HS-27A (cell line): Measurements from ENCODE around the gene KCNB1.

Experiments
- DNase-seq: peaks from one replicate; pipeline ENCODE4 v3.0.0-alpha.2; 2012; ENCODE audit warnings: low read depth, missing footprints

The KCNB1 gene

DNA sequence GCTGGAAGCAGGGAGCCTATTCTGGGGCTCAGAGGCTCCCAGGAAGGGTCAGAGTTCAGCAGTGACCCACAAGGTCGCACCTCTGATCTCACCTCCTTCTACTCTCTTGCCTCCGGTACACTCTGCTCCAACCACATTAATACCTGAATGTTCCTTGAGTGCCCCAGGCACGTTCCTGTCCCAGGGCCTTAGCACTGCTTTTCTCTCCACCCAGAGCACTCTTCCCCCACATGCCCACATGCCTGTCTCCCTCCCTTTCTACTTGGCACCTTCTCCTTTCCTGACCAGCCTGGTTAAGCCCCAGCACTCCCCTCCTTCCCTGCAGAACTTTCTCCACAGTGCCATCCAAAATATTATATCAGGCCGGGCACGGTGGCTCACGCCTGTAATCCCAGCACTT, 13.4 kb downstream of the KCNB1 start:
- no peak for DNase-seq

DNA sequence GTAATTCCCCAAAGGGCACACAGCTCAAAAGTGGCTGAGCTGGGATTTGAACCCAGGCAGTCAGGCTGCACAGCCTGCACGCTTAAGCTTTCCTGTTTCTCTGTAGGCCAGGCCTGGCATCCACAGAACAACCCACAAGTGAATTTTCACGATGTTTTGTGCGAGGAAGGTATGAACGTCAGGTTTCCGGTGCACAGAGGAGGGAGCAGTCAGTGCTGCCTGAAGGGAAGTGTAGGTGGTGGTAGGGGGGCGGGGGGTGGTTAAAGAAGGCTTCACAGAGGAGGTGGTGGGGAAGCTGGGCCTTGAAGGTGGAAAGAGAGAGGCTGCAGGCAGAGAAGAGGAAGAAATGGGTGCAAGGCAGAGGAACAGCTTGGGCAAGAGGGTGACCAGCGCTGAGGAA, 14.1 kb downstream of the KCNB1 start:
- DNase-seq: no peak

DNA sequence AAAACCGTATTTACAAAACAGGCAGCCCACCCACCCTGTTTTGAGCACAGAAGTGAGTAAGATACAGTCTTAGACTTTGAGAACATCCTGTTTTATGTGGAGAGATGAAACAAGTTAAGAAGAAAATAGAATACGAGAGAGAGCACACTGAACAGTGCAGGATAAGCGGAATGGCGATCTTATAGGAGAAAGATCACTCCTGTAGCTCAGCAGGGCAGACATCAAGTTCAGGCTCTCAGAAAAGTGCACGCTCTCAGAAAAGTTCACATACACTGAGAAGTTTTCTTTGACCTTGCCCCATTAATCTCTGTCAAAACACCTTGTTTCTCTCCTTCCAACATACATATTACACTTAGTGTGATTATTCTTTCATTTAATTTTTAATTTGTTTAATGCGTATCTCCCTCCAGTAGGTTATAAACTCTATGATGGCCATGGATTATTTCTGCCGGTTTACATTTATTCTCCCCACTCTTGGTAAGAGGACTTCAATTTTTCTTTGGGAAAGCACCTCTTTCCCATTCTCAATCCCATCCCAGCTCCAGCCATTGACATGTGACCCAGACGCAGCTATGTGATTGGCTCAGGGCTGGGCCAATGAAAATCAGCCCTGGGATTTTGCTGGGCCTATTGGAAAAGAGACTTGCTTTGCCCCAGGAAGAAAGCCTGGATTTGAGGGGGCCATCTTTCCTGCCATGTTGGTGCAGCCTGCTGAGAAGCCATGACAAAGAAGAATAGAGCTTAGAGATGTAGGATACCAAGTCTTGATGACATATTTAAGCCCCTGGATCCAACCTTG, 16.2 kb downstream of the KCNB1 start:
- DNase-seq: no peak

DNA sequence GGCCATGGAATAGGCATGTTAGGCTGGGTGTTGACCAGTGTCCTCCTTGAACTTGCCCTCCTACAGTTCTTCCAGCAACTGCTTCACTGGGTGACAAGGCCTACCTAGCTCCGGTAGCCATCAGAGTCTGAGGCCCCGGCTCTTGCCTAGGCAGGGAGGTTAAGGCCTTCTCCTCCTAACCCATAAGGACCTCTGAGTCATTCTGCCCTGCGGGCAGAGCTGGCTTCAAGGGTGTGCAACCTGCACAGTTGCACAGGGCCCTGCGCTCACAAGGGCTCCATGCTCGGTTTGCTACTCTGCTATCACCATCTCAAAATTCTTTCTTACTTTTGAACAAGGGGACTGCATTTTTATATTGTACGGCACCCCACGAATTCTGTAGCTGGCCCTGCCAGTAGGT, 17.9 kb downstream of the KCNB1 start:
- no peak for DNase-seq

DNA sequence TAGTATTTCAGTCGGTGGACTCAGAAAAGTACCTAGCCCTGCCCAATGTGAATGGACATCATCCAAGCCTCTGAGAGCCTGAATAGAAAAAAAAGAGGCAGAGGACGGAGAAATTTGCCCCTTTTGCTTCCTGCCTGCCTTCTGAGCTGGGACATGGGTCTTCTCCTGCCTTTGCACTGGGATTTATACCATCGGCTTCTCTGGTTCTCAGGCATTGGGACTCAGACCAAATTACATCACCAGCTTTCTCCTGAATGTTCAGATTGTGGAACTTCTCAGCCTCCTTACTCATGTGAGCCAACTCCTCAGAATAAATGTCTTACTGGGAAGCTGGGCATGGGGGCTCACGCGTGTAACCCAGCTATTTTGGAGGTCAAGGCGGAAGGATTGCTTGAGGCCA, 19.8 kb downstream of the KCNB1 start:
- DNase-seq: no peak

DNA sequence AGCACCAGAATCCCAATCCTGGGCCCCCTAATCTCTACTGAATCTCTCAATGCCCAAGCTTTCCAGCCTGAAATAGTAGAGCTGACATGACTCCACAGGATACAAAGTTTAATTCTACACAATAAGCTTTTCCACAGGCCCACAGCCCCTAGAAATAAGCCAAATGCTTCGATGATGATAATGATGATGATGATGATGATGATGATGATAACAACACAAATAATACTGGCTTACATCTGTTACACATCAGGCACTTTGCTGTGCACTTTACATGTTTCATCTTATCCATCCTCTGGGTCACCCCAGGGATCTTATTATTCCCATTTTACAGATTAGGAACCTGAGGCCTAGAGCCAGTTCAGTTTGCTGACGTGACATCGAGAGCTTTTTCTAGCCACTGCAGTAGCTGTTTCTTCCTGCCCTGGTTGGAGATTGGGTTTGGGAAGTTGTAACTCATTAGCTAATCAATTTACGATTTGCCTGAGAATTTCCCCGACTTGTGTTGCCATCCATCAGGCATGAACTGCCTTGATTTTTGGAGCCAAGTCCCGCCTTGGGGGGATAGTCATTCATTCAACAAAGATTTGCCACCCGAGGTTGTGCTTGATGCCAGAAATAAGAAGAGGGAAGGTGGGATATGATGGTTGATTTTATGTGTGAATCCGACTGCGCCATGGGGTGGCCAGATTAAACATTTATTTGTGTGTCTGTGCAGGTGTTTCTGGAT, 20.4 kb downstream of the KCNB1 start:
- no peak for DNase-seq

DNA sequence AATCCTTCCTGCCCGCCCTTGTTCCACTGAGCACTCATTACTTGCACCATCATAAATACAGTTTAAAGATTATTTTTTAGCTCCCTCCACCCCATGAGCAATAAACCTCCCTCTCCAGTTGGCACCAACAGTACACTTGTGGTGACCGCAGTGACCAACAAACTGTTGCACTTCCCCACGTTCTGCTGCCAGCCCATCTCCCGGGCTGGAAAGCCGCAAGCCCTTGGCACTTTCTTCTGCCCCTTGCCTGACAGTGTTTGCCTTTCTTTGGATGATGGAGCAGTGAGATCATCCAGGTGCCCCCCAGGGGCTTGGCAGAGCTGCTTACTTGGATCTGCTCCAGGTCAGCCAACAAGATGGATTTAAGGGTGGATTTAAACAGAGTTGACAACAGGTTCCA, 21.6 kb downstream of the KCNB1 start:
- DNase-seq: no peak

DNA sequence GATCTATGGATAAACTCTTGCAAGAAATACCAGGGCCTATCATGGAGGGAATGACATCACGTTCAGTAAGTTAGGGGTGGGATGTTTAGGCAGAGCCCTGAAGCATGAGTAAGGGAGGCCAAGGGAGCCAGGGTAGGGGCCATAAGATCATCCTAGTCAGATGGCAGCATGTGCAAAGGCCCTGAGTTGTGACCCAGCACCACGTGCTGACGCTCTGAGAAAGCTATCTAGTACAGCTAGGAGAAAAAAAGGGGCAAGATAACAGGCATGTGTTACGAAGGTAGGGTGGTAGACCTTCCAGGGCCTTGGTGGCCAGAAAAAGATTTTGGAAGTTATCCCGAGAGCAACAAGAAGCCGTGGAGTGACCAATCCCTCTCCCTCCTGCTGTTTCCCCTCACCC, 22.3 kb downstream of the KCNB1 start:
- DNase-seq: no peak

DNA sequence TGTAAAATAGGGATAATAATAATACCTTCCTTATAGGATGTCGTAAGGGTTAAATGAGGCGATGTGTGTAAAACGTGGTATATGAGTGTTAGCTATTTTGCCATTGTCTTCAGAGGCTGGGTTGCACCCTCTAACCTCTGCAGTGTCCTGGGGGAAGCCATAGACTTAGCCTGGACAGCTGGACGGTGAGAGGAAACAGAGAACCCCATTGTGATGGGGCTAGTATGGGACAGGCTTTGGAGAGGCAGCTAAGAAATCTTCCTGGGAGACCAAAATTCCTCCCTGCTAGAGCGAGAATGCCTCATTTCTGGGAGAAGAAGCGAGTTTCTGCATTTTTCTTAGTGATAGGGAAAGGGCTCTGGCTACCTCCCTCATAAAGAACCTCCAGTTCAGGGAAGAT, 22.8 kb downstream of the KCNB1 start:
- no peak for DNase-seq

DNA sequence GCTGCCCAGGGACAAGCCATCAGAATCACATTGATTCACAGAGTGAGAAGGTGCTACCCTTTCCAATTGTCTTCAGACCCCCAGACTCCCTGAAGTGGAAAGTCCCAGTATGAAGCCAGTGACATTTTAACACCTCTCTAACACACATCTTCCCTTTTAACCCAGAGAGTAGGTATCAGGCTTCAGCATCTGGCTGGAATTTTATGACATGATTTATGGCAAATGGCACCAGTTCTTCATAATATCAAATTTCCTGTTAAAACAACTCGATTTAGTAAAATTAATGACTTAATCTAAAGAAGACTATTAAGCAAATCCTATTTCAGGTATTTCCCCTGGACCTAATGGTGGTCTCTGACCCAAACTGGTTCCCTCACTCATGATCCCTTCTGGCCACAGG, 25.0 kb downstream of the KCNB1 start:
- no peak for DNase-seq

DNA sequence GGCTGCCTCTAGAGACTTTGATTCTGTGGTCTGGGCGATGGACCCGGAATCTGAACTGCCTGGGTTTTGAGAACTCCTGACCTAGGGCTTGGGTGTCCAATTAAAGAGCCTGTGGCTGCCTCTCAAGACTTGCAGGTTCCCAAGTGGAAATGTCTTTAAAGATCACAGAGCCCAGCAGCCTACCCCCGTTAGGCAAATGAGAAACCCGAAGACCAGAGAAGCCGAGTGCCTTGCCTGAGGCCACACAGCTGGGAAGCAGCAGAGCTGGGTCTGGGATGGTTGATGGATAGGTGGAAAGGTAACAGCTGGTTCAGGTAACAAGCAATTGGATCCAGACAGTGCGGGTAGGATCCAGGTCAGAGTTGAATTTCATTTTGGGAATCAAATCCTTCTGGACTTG, 25.8 kb downstream of the KCNB1 start:
- DNase-seq: no peak

DNA sequence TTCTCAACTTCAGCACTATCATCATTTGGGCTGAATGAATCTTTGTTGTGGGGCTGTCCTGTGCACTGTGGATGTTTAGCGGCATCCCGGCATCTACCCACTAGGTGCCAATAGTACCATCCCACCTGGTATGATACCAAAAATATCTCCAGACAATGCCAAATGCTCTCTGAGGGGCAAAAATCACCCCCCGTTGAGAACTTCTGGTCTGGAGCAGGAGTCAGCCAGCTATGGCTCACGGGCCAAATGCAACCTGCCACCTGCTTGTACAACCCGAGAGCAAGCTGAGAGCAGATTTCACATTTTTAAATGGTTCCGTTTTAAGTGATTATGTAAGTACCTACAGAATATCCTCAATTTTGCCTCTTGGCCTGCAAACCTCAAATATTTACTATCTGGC, 26.8 kb downstream of the KCNB1 start:
- DNase-seq: no peak

DNA sequence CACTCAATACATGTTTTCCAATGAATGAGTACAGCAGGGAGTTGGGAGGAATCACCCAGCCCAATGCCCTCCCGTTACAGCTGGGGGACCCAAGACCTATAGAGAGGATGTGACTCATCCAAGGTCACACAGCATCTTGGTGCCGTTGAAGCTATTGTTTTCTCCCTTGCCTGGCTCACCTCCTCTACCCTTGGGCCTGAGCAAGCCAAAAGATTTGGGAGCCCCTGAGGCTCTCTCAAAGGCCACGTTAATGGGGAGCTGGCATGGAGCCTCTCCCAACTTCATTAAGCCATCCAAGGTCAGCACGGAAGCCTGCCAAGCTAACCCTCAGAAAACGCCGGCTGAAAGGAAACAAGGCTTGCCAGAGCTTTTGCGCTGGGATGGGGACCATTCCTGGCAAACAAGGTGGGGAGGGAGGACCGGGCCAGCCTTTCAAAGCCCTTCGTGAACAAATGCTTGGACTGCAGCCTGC, 30.4 kb downstream of the KCNB1 start:
- DNase-seq: no peak

DNA sequence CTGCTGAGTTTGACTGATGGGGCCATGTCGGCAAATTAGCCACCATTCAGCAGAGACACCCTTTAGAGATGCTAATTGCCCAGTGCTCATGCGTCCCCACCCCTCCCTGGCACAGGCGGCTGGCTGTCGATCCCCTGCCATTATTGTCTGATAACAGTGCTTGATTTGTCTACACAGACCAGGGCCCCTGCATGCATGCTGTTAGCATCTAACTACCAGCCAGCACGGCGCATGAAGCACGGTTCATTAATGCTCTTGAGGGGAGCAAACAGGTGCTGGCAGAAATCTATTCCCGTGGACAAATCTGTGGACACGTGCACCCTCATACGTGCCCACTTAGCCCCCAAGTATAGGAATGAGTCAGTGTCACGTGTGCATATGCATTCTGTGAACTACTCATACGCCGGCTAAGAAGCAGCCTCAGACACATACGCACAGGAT, 32.2 kb downstream of the KCNB1 start:
- DNase-seq: no peak

DNA sequence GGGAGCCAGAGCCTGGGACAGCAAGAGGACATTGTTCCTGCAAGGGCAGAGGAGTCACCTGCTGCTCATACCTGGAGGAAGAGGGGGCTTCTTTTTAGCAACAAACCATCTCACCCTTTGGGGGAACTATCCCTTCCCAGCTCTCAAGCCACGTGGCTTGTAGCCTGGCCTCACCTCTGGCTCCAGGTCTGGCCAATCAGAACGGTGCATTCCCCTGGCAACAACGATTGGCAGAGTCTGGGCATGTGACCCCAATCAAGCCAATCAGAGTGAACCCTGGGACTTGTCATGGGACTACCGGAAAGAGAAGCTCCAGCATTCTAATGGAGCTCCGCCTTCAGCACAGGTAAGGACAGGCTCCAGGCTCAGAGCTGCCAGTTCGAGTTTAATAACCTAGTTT, 33.6 kb downstream of the KCNB1 start:
- no peak for DNase-seq

DNA sequence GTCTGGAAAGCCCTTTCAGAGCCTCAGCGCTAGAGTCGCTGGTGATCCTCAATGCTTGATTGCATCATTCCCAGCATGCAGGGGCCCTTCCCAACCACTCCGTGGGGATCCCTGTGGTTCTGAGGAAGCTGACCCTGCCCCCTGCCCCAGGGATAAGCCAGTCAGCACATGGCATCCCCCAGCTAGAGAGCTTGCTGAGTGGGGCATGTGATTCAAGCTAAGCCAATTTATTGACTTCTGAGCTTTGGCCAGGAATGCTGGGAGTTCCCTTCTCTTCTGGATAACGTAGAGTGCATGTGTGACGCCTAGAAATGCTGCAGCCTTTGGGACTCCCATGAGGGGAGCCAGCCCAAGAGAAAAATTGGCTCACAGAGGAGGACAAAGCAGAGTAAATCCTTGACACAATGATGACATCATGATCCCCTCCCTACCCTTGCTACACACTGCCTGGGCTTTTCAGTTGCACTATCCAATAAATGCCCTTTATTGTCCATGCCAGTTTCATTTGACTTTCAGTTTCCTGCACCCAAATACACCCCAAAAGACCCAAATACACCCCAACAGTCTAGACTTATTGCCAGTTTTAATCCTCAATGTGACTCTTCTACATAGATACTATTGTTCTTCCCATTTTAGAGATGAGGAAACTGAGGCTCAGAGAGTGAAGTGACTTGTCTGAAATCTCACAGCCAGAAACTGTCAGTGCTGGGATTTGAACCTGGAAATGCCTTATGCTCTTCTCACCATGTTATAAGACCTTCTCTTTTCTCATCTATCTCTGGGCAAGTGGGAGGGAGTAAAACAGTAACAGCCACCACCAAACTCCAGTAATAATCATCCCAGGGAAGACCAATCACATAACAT, 34.3 kb downstream of the KCNB1 start:
- no peak for DNase-seq

DNA sequence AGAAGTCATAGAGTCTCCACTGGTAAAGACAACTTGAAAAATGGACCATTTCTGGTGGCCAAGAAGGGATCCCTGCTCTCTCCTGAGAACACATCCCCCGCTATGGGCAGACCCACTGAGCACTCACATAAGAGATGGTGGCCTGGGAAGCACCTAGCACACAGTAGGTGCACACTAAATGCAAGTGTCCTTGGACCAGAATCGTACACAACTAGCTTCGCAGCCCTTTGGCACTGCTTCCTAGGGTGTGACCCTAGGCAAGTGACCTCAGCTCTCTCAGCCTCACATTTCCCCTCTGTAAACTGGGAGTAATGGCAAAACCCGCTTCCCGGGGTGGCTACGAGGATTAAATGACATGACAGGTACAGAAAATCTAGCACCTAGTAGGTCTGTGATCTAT, 35.1 kb downstream of the KCNB1 start:
- no peak for DNase-seq

DNA sequence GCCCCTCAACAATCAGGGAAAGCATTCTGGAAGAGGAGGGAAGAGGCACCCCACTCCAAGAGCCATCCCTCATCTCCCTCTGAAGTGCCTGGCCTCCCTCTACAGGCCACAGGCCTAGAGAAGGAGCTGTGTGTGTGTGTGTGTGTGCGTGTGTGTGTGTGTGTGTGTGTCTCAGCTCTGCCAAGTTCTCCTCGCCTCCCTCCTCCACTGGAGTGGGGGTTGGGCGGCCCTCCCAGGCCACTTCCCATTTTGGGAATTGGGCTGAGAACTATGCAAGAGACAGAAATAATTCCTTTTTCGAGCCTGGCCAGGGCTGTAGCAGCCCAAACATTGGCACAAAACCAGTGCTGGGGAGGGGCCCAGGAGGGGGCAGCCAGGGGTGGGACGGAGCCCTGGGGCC, 35.7 kb downstream of the KCNB1 start:
- no peak for DNase-seq

DNA sequence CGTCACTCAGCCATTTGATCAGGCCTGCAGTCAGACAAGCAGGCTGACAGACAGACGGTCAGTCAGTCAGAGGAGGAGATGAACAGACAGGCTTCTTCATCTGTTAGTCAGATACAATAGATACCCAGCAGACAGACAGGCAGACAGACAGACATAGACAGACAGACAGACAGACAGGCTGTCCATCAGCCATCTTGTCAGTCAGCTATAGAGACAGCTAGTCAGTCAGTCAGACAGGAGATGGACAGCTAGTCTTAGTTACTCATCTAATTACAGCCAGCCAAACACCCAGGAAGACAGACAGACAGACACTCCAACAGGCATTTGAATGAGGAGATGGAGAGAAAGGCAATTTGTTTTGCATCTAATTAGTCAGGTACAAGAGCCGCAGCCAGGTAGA, 36.4 kb downstream of the KCNB1 start:
- no peak for DNase-seq

DNA sequence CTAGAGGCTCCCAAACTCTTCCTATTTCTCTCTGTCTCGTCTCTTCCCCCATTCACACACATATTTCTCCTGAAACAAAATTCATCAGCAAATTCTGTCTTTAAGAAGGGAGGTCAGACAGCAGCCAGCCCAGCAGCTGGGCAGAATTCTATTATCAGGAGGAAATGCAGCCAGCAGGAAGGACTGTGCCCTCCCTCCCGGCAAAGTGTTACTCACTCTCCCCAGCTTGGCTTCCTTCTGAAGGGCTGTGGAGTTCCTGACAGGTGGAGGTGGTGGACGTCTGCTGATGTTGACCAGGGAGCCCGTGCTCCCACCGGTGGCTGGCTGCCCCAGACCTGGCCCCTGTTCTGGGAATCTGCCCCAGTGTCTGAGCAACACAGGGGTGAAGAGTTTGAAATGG, 37.3 kb downstream of the KCNB1 start:
- no peak for DNase-seq

DNA sequence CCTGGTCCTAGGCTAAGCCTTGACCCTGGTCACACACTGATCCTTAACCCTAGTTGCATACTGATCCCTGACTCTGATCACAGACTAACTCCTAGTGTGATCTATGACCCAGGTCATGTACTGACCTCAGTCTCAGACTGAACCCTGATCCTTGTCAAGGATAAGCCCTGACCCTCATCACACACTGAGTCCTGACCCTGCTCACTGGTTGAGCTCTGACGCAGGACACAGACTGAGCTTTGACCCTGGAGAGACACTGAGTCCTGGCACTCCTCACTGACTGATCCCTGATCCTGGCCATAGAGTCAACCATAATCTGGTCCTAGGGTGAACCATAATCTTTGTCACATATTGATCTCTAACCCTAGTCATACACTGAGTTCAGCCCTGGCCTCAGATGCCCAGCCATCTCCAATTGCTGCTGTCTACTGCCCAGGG, 37.9 kb downstream of the KCNB1 start:
- DNase-seq: no peak

DNA sequence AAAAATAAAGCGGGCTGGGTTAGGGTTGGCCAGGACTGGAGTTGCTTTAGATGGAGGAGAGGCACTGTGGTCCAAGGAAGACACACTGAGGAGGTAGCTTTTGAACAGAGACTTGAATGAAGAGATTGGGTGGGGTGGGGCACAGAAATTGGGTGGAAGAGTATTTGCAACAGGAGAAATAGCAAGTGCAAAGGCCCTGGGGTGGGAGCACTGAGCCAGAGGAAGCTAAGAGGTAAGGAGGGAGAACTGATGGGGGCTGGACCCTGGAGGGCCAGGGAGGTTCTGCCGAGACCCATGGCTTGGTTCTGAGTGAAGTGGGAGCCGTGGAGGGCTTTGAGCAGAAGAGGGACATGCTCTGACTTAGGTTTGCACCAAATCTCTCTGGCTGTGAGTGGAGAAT, 45.4 kb downstream of the KCNB1 start:
- DNase-seq: no peak

DNA sequence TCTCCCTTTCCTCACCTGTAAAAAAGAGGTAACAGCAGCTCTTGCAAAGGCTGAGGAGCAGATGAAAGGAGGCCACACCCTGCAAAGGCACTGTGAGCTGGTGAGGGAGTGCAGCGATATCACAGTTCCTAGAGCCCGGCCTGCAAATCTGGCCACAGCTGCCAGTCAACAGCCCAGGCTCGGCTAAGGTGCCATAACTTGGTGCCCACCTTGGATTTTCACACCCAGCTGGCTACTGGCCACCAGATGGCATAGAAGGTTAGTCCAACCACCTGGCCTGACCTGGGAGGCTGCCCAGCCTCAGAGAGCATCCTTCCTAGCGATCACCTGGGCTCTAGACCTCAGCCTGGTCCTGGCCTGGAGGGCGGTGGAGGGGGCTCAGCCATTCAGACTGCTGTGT, 46.8 kb downstream of the KCNB1 start:
- DNase-seq: no peak
